Esophagus squamous epithelium (tissue), 5 donors: ENCODE measurements around the gene CHTF8. TPM values are rescaled to one million over a fixed set of nuclear protein-coding genes. Genes with fewer than 3 reads are reported as not detected.

Experiments
- DNase-seq: peaks from one replicate; lab custom pipeline; 2025; lab: John Stamatoyannopoulos, UW
- H3K27ac ChIP-seq, 4 donors: fragments of 200-600 bp; sonication (generic); one replicate each; pipeline ENCODE4 v1.5.1; 2016 to 2019; ENCODE audit warnings: mild to moderate bottlenecking in 1 of 4
- H3K27me3 ChIP-seq, 4 donors: fragments of 200-600 bp; sonication (generic); 1 replicate in 3 of 4; 2 replicates in 1 of 4; pipeline versions ENCODE4 v1.5.1 to v1.6.0; 2017 to 2021; ENCODE audit warnings: antibody characterized with exemption in 1 of 4
- H3K36me3 ChIP-seq, 3 donors: fragments of 200-600 bp; sonication (generic); one replicate each; pipeline ENCODE4 v1.5.1; 2016 to 2019
- H3K4me1 ChIP-seq, 3 donors: fragments of 200-600 bp; sonication (generic); one replicate each; pipeline ENCODE4 v1.5.1; 2017 to 2019
- H3K4me3 ChIP-seq, 4 donors: fragments of 200-600 bp; sonication (generic); 1 replicate in 3 of 4; 2 replicates in 1 of 4; pipeline ENCODE4 v1.5.1; 2016 to 2019; ENCODE audit warnings: mild to moderate bottlenecking in 2 of 4, moderate library complexity in 1 of 4
- H3K9me3 ChIP-seq, 3 donors: fragments of 200-600 bp; sonication (generic); one replicate each; pipeline ENCODE4 v1.5.1; 2016 to 2019
- POLR2A ChIP-seq, 4 donors: fragments of 450-650 bp; IDR thresholded peaks; one replicate each; pipeline ENCODE4 v1.6.1; 2017; ENCODE audit warnings: antibody characterized with exemption in 4 of 4, mild to moderate bottlenecking in 4 of 4, moderate library complexity in 3 of 4
- WGBS, 2 donors: methylation state at CpG; one replicate each; pipeline ENCODE4 v1.1.5; 2018; 5-methylcytosine and 5-hydroxymethylcytosine counted together
- intact Hi-C: fragments of 100-400 bp; cut with DNase I; formaldehyde crosslinking; loops from one replicate; pipeline ENCODE4 v1.15.0; 2022
- total RNA-seq, 4 donors: library from RNA; depleted of rRNA; stranded (reverse); fragments of >200 nt; gene quantifications; one replicate each; pipeline ENCODE4 v1.1.0, GENCODE V29; 2016
- TF ChIP-seq, protein P1 (sequence below), 6 experiments: fragments of 450-650 bp in 4 of 6; fragments of 200-600 bp in 2 of 6; sonication (generic) in 2 of 6; IDR thresholded peaks; one replicate each; pipeline ENCODE4 v1.5.1; 2016 to 2019; ENCODE audit warnings: antibody characterized with exemption in 6 of 6, mild to moderate bottlenecking in 4 of 6, moderate library complexity in 4 of 6
- donor health status: DM: yes; HTN: yes; CAD: no.

Gene CHTF8
- total RNA-seq, 4 donors from 2014 or later: 51.2 to 83.4 (median 63.4) TPM

DNA sequence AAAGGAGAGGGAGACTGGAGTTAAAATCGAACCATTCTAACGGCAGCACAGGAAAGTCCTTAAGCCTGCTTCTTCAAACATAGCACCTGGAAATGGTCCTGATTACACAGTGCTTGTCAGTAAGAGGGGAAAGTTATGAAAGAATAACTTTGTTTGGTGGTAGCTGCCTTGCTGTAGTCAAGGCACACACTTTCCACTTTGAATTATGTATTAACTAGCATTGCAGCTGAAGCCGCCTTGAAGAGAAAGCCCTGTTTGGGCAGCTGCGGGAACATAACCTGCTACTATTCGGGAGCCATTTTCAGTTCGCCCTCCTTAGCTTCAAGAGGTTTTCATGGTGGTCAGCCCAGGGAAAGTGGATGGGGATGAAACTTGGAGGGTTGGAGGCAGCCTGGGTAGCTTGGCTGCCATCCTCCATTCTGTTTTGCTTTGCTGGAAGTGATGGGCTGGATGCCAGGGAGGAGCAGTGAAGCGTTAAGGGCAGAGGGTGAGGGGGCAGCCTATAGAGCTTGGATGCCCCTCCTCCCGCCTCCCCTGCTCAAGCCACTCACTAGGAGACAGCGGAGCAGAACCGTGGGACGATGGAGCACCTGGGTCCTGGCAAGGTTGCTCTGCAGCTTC, 32.2 kb downstream of the CHTF8 start:
- TF ChIP-seq, protein P1, sequence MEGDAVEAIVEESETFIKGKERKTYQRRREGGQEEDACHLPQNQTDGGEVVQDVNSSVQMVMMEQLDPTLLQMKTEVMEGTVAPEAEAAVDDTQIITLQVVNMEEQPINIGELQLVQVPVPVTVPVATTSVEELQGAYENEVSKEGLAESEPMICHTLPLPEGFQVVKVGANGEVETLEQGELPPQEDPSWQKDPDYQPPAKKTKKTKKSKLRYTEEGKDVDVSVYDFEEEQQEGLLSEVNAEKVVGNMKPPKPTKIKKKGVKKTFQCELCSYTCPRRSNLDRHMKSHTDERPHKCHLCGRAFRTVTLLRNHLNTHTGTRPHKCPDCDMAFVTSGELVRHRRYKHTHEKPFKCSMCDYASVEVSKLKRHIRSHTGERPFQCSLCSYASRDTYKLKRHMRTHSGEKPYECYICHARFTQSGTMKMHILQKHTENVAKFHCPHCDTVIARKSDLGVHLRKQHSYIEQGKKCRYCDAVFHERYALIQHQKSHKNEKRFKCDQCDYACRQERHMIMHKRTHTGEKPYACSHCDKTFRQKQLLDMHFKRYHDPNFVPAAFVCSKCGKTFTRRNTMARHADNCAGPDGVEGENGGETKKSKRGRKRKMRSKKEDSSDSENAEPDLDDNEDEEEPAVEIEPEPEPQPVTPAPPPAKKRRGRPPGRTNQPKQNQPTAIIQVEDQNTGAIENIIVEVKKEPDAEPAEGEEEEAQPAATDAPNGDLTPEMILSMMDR (IDR thresholded peaks at IDR 0.05): no peak
- no peak for TF ChIP-seq POLR2A (IDR thresholded peaks at IDR 0.05)
- Histone ChIP-seq H3K9me3 (no peaks in the 10 kb centered on the region), H3K36me3 (no peaks in the 10 kb centered on the region), H3K4me1 (peaks cover 8 to 47% (median 9%) of the 10 kb centered on the region in 3 donors), H3K4me3 (no peak overlapping the region), H3K27me3 (no peaks in the 10 kb centered on the region), H3K27ac (peak overlapping the region; percentile 39 to 64 (median 43))
- 33 to 39% methylated on average over 9 to 11 of the region's 11 CpGs for WGBS, 2 donors
- intact Hi-C loops: loop anchor here (10.0 kb wide), 1 partner anchor 105 kb away; no protein-coding TSS in a partner anchor
- no peak for DNase-seq

DNA sequence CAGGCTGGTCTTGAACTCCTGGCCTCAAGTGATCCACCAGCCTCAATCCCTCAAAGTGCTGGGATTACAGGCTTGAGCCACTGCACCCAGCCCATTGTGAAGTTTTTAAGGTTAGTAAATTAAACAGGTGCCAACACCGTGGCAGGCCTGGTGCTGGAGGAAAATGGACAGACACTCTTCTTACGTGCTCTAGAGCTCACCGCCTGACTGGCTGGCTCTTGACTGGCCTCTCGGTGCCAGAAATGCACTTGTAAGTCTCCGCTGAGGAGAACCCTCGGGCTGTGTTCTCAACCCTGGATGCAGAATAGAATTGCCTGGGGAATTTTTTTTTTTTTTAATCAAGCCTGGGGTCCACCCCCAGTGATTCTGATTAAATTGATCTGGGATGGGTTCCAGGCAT, 37.2 kb downstream of the CHTF8 start:
- H3K4me1 ChIP-seq: peaks cover under 1 to 28% (median under 1%) of the 10 kb centered on the region in 3 donors
- DNase-seq: no peak
- TF ChIP-seq POLR2A (IDR thresholded peaks at IDR 0.05): no peak
- TF ChIP-seq, protein P1 (IDR thresholded peaks at IDR 0.05): no peak
- no peak overlapping the region for H3K27ac ChIP-seq
- intact Hi-C loops: no loop called here
- H3K9me3 ChIP-seq: no peaks in the 10 kb centered on the region
- no peak overlapping the region for H3K4me3 ChIP-seq
- WGBS, 2 donors: 80 to 82% methylated on average over 6 of the region's 6 CpGs
- no peaks in the 10 kb centered on the region for H3K36me3 ChIP-seq
- no peaks in the 10 kb centered on the region for H3K27me3 ChIP-seq

DNA sequence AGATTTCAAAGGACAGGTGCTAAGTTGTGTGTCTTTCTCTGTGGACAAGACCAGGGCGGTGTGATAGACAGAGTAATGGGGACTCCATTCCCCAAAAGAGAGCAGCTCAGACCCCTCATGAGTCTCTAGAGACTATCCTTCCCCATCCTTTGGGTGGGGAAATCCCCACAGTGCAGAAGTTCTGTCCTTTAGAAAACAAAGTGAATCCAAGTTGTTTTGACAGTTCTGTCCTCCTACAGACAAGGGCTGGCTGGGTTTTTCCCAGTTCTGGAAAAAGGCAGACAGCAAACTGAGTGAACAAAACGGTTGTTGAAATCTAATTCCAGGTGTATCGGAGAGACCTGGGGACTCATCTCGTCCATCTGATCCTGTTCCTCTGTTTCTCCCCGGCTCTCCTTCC, 37.9 kb downstream of the CHTF8 start:
- TF ChIP-seq POLR2A (IDR thresholded peaks at IDR 0.05): no peak
- TF ChIP-seq, protein P1 (IDR thresholded peaks at IDR 0.05): no peak
- WGBS, 2 donors: 64 to 65% methylated on average over 5 of the region's 5 CpGs
- H3K36me3 ChIP-seq: no peaks in the 10 kb centered on the region
- H3K4me3 ChIP-seq: no peak overlapping the region
- H3K9me3 ChIP-seq: no peaks in the 10 kb centered on the region
- DNase-seq: no peak
- no peak overlapping the region for H3K27ac ChIP-seq
- H3K27me3 ChIP-seq: no peaks in the 10 kb centered on the region
- intact Hi-C loops: no loop called here
- peaks cover 1 to 28% (median 4%) of the 10 kb centered on the region in 3 donors for H3K4me1 ChIP-seq

DNA sequence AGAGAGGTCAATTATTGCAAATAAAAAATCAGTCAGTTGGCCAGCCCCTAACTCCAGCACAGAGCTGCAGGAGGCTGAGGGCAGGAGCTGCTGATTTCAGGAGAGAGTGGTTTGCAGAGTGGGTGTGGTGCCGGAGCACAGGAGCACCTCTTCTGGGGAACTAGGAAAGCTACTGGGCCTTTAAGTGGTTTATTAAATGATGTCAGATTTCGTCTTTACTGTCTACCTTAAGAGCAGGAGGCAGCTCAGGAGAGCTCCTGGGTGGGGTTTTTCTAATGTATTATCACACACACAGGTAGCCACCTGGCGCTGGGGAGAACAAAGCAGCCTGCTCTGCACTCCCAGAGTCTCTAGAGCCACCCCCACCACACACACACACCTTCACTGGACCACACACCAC, 38.4 kb downstream of the CHTF8 start:
- intact Hi-C loops: no loop called here
- Histone ChIP-seq H3K4me1 (peaks cover 6 to 34% (median 9%) of the 10 kb centered on the region in 3 donors), H3K27me3 (no peaks in the 10 kb centered on the region), H3K27ac (no peak overlapping the region), H3K9me3 (no peaks in the 10 kb centered on the region), H3K4me3 (no peak overlapping the region), H3K36me3 (no peaks in the 10 kb centered on the region)
- 32 to 51% methylated on average over 2 of the region's 3 CpGs for WGBS, 2 donors
- no peak for DNase-seq
- no peak for TF ChIP-seq POLR2A (IDR thresholded peaks at IDR 0.05)
- TF ChIP-seq, protein P1 (IDR thresholded peaks at IDR 0.05): no peak

DNA sequence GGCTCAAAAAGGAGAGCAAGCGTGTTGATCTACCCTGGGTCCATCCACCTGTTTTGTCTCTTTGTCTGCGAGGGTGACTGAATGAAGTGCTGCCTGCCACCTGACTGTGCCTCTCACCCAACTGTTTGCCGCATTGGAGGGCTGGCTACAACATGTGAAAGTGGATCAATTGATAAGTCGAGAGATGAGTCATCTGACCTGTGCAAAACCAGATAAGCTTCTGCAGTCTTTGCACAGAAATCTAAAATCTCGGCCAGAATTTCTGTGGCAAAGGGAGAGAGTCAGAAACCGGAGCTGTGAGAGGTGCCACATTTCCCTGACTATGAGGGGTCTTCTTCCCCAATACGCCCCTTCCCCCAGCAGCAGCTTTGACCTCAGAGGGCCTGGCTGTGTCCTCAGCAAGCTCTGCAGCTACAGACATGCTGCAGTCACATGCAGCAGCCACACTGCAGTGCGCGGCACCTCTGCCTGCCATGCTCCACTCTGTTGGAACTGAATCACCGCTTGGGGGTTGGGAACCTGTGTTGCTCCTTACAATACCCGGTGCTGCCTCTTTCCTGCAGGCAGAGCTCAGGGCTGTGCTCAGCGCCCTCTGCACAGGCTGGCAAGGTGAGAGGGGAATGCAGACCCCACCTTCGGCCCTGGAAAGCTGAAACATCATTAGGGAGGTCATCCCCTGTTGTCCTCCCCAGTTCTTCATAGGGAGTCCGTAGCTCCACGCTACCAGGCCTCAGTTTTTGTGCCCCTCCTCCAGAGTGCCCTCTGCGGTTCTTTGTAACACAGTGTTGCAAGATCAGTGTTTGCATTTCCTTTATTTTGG, 43.1 kb downstream of the CHTF8 start:
- no peaks in the 10 kb centered on the region for H3K9me3 ChIP-seq
- H3K27me3 ChIP-seq: no peaks in the 10 kb centered on the region
- intact Hi-C loops: no loop called here
- TF ChIP-seq, protein P1 (IDR thresholded peaks at IDR 0.05): no peak
- no peak for TF ChIP-seq POLR2A (IDR thresholded peaks at IDR 0.05)
- no peak overlapping the region for H3K4me3 ChIP-seq
- peaks cover 7 to 39% (median 18%) of the 10 kb centered on the region in 3 donors for H3K4me1 ChIP-seq
- peak overlapping the region in 3 of 4 donors; percentile 32 to 44 (median 40) for H3K27ac ChIP-seq
- WGBS, 2 donors: 22% methylated on average over 11 to 14 of the region's 16 CpGs
- H3K36me3 ChIP-seq: peaks cover 0 to 13% (median 0%) of the 10 kb centered on the region in 3 donors
- DNase-seq: no peak
